ENCODE measurements around the gene ARNT2.

DNA sequence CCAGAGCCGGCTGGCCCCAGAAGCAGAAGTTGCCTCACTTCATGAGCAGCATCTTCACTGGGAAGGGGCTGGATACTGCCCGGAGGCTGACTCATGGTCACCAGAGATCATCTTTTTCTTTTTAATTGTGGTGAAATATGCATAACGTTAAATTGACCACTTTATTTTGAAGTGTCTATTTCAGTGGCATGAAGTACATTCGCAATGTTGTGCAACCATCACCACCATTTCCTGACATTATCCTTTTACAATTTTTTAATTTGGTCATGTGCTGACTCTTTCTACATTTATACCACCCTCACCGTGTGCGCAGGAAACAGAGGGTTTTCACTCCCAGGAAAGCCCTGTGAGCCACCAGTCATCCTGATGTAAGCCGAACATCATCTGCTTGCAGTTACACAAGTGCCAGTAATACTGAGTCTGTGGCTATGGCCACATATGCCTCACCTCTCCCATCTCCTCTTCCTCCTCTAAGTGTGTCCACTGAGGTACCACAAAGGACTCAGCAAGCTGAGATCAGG, 239.3 kb downstream of the ARNT2 start:
- TF ChIP-seq, protein P1, sequence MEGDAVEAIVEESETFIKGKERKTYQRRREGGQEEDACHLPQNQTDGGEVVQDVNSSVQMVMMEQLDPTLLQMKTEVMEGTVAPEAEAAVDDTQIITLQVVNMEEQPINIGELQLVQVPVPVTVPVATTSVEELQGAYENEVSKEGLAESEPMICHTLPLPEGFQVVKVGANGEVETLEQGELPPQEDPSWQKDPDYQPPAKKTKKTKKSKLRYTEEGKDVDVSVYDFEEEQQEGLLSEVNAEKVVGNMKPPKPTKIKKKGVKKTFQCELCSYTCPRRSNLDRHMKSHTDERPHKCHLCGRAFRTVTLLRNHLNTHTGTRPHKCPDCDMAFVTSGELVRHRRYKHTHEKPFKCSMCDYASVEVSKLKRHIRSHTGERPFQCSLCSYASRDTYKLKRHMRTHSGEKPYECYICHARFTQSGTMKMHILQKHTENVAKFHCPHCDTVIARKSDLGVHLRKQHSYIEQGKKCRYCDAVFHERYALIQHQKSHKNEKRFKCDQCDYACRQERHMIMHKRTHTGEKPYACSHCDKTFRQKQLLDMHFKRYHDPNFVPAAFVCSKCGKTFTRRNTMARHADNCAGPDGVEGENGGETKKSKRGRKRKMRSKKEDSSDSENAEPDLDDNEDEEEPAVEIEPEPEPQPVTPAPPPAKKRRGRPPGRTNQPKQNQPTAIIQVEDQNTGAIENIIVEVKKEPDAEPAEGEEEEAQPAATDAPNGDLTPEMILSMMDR (IDR thresholded peaks at IDR 0.05), result no peak
- TF ChIP-seq EP300 (IDR thresholded peaks at IDR 0.05), result no peak
- TF ChIP-seq POLR2A (IDR thresholded peaks at IDR 0.05), result no peak
